Keratinocyte (primary cell): ENCODE results near the gene TEX26.

Experiments
- EZH2 ChIP-seq: IDR thresholded peaks from one replicate; pipeline ENCODE4 v1.6.1; 2012; ENCODE audit warnings: inconsistent platforms, mild to moderate bottlenecking, low read length, moderate library complexity
- TF ChIP-seq, protein P1 (sequence below), 3 experiments: IDR thresholded peaks in 1 of 3; conservative IDR thresholded peaks in 1 of 3; optimal IDR thresholded peaks in 1 of 3; 2 replicates in 2 of 3; 3 replicates in 1 of 3; pipeline versions ENCODE3 to v1.5.1; 2011; ENCODE audit warnings: low read length in 3 of 3, mild to moderate bottlenecking in 3 of 3, moderate library complexity in 2 of 3, control low read depth in 1 of 3, inconsistent platforms in 1 of 3; ENCODE audit not compliant: insufficient read depth in 2 of 3; ENCODE audit errors: extremely low read depth in 1 of 3

DNA sequence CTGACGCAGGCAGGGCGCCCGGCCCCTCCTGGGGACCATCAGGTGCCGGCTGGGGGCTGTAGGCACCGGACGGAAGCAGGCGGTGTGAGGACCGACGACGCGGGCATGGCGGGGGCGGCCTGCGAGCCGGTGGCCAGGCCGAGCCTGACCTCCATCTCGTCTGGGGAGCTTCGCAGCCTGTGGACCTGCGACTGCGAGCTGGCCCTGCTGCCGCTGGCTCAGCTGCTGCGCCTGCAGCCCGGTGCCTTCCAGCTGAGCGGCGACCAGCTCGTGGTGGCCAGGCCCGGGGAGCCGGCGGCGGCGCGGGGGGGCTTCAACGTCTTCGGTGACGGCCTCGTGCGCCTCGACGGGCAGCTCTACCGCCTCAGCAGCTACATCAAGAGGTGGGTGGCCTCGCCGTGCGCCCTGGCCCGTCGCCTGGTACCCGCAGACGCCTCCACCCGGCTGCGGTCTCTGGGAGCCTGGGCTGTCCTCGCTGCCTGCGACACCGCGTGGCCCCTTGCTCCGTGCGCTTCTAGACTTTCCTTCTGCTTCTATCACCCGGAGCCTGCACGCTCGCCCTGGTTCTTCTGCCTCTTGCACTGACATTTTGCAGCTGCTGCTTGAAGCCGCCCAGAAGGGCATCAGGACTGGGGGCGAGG is 25.9 kb upstream of the TEX26 start:
- TF ChIP-seq, protein P1, sequence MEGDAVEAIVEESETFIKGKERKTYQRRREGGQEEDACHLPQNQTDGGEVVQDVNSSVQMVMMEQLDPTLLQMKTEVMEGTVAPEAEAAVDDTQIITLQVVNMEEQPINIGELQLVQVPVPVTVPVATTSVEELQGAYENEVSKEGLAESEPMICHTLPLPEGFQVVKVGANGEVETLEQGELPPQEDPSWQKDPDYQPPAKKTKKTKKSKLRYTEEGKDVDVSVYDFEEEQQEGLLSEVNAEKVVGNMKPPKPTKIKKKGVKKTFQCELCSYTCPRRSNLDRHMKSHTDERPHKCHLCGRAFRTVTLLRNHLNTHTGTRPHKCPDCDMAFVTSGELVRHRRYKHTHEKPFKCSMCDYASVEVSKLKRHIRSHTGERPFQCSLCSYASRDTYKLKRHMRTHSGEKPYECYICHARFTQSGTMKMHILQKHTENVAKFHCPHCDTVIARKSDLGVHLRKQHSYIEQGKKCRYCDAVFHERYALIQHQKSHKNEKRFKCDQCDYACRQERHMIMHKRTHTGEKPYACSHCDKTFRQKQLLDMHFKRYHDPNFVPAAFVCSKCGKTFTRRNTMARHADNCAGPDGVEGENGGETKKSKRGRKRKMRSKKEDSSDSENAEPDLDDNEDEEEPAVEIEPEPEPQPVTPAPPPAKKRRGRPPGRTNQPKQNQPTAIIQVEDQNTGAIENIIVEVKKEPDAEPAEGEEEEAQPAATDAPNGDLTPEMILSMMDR (optimal IDR thresholded peaks at IDR 0.05 in 1 of 3, IDR thresholded peaks at IDR 0.05 in 1 of 3, conservative IDR thresholded peaks at IDR 0.05 in 1 of 3; ENCODE audit: extremely low read depth in 1 of 3, insufficient read depth in 2 of 3, low read length in 3 of 3) = no peak
- peak; percentile 69 for TF ChIP-seq EZH2
